Body of pancreas (tissue), 4 donors: Measurements from ENCODE around the gene PLEKHA6. TPM values are rescaled to one million over a fixed set of nuclear protein-coding genes. Genes with fewer than 3 reads are reported as not detected.

ENCODE experiments used
- ATAC-seq: fragments of 150-250 bp; one replicate; pipeline ENCODE4 v1.9.1; 2016
- DNase-seq, 4 donors: peaks; one replicate each; pipeline ENCODE4 v3.0.0-alpha.2; 2019
- H3K27ac ChIP-seq, 4 donors: fragments of 200-600 bp; sonication (generic); 1 replicate in 3 of 4; 2 replicates in 1 of 4; pipeline versions ENCODE4 v1.5.1 to v1.6.1; 2016 to 2019; ENCODE audit warnings: mild to moderate bottlenecking in 1 of 4, mixed read lengths in 1 of 4, moderate library complexity in 1 of 4
- H3K27me3 ChIP-seq, 2 donors: fragments of 200-600 bp; sonication (generic); one replicate each; pipeline ENCODE4 v1.6.0; 2016; ENCODE audit warnings: mild to moderate bottlenecking in 1 of 2
- H3K36me3 ChIP-seq, 2 donors: fragments of 200-600 bp; sonication (generic); replicated peaks in 1 of 2; 2 replicates each; pipeline ENCODE4 v1.5.1; 2016; ENCODE audit warnings: low read depth in 2 of 2; ENCODE audit not compliant: insufficient read depth in 1 of 2
- H3K4me1 ChIP-seq: fragments of 200-600 bp; sonication (generic); one replicate; pipeline ENCODE4 v1.6.0; 2016
- H3K4me3 ChIP-seq, 2 donors: fragments of 200-600 bp; sonication (generic); 1 replicate in 1 of 2; 2 replicates in 1 of 2; pipeline ENCODE4 v1.5.1; 2016 to 2019
- H3K9me3 ChIP-seq, 3 donors: fragments of 200-600 bp; sonication (generic); 1 replicate in 2 of 3; 2 replicates in 1 of 3; pipeline ENCODE4 v1.5.1; 2016
- CTCF ChIP-seq, 7 experiments: fragments of 450-650 bp in 4 of 7; fragments of 200-600 bp in 3 of 7; sonication (generic) in 3 of 7; IDR thresholded peaks; one replicate each; pipeline ENCODE4 v1.5.1; 2016 to 2019; ENCODE audit warnings: antibody characterized with exemption in 7 of 7
- POLR2A ChIP-seq, 3 donors: fragments of 450-650 bp; IDR thresholded peaks; one replicate each; pipeline ENCODE4 v1.6.1; 2016; ENCODE audit warnings: antibody characterized with exemption in 3 of 3, mild to moderate bottlenecking in 2 of 3
- WGBS, 2 donors: methylation state at CpG; one replicate each; pipeline ENCODE4 v1.1.5; 2017; 5-methylcytosine and 5-hydroxymethylcytosine counted together
- intact Hi-C: fragments of 100-400 bp; cut with DNase I; formaldehyde crosslinking; loops from one replicate; pipeline ENCODE4 v1.15.1; 2023
- total RNA-seq, 2 donors: library from RNA; depleted of rRNA; stranded (reverse); fragments of >200 nt; gene quantifications; one replicate each; pipeline ENCODE4 v1.1.0, GENCODE V29; 2016

The PLEKHA6 gene
- total RNA-seq, 2 donors from 2014 or later, result 10.9 to 20.4 TPM

GRCh38 chr1:204308023-204308628 lies 51.6 kb downstream of the PLEKHA6 start:
- TF ChIP-seq POLR2A (IDR thresholded peaks at IDR 0.05) (no peak), CTCF (IDR thresholded peaks at IDR 0.05) (no peak)
- ATAC-seq (no peak), DNase-seq (no peak)
- Histone ChIP-seq H3K4me1 (peaks cover 13% of the 10 kb centered on the region), H3K4me3 (no peak overlapping the region), H3K27me3 (no peaks in the 10 kb centered on the region), H3K9me3 (no peaks in the 10 kb centered on the region), H3K36me3 (no peaks in the 10 kb centered on the region), H3K27ac (no peak overlapping the region)
- intact Hi-C loops, result no loop called here
- 31 to 63% methylated on average over 3 to 4 of the region's 4 CpGs for WGBS, 2 donors

- Histone ChIP-seq H3K4me1 (peaks cover 13% of the 10 kb centered on the region), H3K27ac (no peak overlapping the region), H3K9me3 (no peaks in the 10 kb centered on the region), H3K36me3 (no peaks in the 10 kb centered on the region), H3K27me3 (no peaks in the 10 kb centered on the region), H3K4me3 (no peak overlapping the region)
- intact Hi-C loops, result no loop called here
- no peak for TF ChIP-seq POLR2A (IDR thresholded peaks at IDR 0.05)
- peak in 3 of 7 experiments; percentile 12 to 28 (median 23) for TF ChIP-seq CTCF (IDR thresholded peaks at IDR 0.05)
- 38 to 45% methylated on average over 12 of the region's 12 CpGs for WGBS, 2 donors
- DNase-seq (peak in 2 of 4 donors; percentile 41 to 50), ATAC-seq (peak; percentile 59)
Observed at GRCh38 chr1:204307334-204307883, 52.3 kb downstream of the PLEKHA6 start.

GRCh38 chr1:204306076-204306475 lies 53.7 kb downstream of the PLEKHA6 start:
- H3K27ac ChIP-seq, result no peak overlapping the region
- H3K4me3 ChIP-seq, result no peak overlapping the region
- H3K36me3 ChIP-seq, result no peaks in the 10 kb centered on the region
- no peaks in the 10 kb centered on the region for H3K9me3 ChIP-seq
- TF ChIP-seq POLR2A (IDR thresholded peaks at IDR 0.05), result no peak
- TF ChIP-seq CTCF (IDR thresholded peaks at IDR 0.05), result no peak
- no peak for ATAC-seq
- intact Hi-C loops, result no loop called here
- no peaks in the 10 kb centered on the region for H3K27me3 ChIP-seq
- WGBS, 2 donors, result 95% methylated on average over 3 of the region's 3 CpGs
- peaks cover 13% of the 10 kb centered on the region for H3K4me1 ChIP-seq
- DNase-seq, result no peak

GRCh38 chr1:204304067-204304466 lies 55.7 kb downstream of the PLEKHA6 start:
- TF ChIP-seq POLR2A (IDR thresholded peaks at IDR 0.05) (no peak), CTCF (IDR thresholded peaks at IDR 0.05) (no peak)
- 76 to 80% methylated on average over 4 of the region's 4 CpGs for WGBS, 2 donors
- H3K36me3 ChIP-seq, result no peaks in the 10 kb centered on the region
- ATAC-seq (no peak), DNase-seq (no peak)
- H3K27ac ChIP-seq, result no peak overlapping the region
- peaks cover 13% of the 10 kb centered on the region for H3K4me1 ChIP-seq
- intact Hi-C loops, result no loop called here
- H3K27me3 ChIP-seq, result no peaks in the 10 kb centered on the region
- H3K4me3 ChIP-seq, result no peak overlapping the region
- no peaks in the 10 kb centered on the region for H3K9me3 ChIP-seq

- intact Hi-C loops, result no loop called here
- Histone ChIP-seq H3K4me3 (no peak overlapping the region), H3K27me3 (no peaks in the 10 kb centered on the region), H3K36me3 (no peaks in the 10 kb centered on the region), H3K27ac (no peak overlapping the region), H3K9me3 (no peaks in the 10 kb centered on the region), H3K4me1 (peaks cover 7% of the 10 kb centered on the region)
- ATAC-seq (no peak), DNase-seq (no peak)
- 96 to 98% methylated on average over 3 of the region's 3 CpGs for WGBS, 2 donors
- no peak for TF ChIP-seq POLR2A (IDR thresholded peaks at IDR 0.05)
Observed at GRCh38 chr1:204302769-204303168, 57.0 kb downstream of the PLEKHA6 start.
